ENCODE results near the gene COX19.
"Not testable (repeated sequence)": the region's sequence is repeated elsewhere in the genome, so short reads cannot be mapped to it uniquely, and the experiment has no call there.

Gene COX19

GRCh38 chr7:959271-959670 is 16.1 kb downstream of the COX19 start:
- DNase-seq: no peak

DNA sequence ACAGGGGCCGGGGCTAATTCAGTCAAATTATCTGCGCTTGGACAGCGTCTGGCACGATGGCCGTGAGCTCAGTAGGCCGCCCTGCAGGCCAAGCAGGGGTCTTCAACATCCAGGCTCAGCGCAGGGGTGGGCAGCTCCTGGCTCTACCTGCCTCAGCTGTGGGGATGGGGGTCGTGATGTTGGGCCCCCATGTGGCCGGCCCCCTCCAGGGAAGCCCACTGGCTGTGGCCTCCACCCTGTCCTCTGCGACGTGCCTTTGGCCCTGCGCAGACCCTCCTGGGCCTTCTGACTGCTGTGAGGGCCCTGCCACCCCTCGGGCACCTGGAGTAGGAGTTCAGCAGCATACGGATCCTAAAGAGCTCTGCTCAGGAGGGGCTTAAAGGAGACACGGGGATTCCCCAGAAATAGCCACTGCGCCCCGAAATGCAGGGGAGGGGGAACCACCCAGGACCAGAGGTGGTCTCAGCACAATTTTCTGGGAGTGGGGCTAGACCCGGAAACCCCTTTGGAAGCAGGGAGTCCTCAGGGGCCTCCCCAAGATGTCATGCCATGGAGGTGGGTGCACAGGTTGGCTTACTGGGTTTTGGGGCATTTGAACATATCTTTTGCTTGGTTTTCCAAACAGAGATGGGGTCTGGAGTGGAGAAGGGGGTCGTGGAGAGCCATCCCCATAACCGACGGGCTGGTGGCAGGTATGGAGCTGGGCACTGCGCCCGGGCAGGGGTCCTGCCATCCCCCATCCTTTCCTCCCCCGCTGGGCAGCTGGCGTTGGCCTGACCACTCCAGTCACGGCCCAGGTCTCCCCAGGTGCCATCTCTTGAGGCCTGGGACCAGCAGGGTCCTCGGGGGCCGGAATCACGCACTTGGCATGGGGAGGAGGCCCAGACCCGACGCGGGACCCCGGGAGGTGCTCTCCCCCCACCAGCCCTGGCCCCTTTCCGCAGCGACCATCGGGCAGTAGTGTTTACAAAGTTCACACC is 16.8 kb downstream of the COX19 start:
- DNase-seq: no peak

- DNase-seq: no peak
These were observed 17.7 kb downstream of the COX19 start for GRCh38 chr7:957418-958220.

DNA sequence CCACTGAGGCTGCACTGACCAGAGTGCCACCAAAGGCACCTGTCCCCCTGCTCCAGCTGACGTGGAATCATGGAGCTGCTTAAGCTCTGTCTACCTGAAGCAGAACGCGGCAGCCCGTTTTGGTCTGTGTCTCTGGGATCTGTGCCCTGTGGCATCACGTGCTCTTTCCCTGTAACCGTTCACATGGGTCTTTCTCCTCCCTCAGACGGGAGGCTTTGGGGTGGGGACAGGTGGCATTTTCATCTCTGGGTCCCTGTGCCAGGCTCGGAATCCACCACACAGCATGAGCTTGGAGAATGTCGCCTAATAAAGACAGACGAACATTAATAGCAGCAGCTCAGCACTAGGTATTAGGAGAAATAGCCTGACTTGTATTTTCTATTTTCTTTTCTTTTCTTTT is 19.3 kb downstream of the COX19 start:
- DNase-seq: no peak

- DNase-seq: peak; percentile 59
These were observed 20.8 kb downstream of the COX19 start, which contains the start of gene ADAP1 for GRCh38 chr7:954330-955238. Gene ADAP1 (minus strand): TSS chr7:954680. CDS start chr7:954477, 203 bp downstream.

DNA sequence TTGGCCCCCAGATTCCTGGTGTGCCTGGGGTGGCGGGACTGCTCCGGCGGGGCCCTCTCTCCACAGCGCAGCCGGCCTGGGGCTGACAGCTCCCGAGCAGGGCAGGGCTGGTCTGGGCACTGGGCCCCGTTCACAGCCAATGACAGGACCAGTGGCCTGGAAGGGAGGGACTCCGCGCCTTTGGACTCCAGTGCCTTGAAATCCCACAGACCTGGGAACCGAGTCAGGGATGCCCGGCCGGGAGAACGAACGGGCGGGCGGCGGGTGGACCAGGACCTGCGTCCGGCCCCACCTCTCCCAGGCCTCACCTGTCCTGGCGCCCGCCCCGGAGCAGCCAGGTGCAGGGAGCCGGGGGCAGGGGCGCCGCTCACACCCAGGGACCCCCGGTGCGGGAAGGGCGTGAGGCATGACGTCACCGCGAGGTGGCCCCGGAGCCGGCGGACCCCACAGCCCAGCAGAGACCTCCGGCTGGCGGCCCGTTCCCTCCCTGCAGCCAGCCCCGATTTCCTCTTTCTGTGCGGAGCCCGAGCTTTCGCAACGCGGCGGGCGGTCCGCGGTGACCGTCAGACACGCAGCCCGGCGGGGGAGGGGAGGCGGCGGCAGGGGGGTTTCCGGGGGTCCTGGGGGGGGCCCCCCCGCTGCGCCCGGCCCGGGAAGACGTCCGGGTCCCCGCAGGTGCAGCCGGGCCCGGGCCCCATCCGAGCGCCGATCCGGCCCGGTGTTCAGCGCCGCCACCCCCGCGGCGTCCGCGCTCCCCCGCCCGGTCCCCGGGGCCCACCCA is 21.6 kb downstream of the COX19 start:
- DNase-seq: peak; percentile 17

DNA sequence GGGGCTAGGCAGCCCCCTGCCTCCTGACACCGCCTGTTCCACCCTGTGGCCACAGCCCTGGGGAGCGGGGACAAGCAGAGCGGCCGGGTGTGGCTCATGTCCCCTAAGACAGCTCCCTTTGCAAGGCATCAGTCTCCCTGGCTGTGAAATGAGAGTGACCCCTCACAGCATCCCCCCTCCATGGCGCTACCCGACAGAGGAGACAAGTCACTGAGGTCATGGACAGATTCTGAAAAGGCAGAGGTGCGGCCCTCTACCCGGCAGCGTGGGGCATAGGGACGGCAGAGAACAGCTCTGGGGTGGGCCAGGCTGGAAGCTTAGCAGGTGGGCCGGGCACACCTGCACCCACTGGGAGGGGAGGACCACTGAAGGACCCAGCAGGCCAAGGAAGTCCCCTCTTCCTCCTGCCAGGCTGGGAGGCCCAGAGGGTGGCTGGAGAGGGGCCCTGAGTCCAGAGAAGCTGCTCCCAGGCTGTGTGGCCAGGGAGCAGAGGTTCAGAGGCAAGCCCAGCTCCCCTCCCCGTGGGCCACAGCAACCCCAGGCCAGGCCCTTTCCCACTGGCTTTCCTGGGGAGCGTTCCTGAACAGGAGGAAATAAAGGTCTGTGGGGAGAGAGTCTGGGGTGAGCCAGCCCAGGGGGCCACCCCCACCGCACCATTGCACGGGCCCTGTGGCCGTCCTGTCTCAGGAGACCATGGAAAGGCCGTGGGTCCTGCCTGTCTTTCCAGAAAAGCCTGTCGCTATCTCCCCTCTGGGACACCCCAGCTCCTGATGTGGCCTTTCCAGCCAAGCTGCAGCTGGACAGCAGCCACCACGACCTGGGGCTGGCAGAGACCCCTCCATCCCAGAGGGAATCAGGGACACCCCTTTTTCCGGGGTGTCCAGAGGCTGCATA is 22.6 kb downstream of the COX19 start:
- DNase-seq: no peak

DNA sequence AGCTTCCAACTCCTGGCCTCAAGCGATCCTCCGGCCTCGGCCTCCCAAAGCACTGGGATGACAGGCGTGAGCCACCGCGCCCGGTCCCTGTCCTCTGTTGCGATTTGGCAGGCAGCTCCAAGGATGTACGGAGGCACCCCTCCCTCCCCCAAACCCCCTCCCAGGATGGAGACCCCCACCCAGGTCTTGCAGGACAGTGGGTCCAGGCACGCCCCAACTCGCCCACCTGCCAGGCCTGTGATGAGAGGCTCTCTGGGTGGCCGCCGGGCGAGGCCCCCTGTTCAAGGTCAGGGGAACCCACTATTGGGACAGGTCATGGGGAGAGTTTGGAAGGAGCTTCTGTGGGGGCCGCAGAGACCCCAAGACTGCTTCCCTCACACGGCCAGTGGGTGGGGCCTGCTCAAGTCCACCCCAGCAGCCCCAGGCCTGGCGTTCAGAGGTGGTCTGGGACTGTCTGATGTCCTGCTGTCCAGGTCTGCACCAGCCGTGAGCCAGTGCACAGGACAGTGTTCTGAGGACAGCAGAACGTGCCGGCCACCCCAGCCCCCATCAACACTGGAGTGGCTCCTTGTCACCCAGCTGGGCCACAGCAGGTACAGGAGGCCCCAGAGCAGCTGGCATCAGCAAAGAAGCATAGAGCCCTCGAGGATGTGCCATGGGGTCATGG is 23.3 kb downstream of the COX19 start:
- no peak for DNase-seq

DNA sequence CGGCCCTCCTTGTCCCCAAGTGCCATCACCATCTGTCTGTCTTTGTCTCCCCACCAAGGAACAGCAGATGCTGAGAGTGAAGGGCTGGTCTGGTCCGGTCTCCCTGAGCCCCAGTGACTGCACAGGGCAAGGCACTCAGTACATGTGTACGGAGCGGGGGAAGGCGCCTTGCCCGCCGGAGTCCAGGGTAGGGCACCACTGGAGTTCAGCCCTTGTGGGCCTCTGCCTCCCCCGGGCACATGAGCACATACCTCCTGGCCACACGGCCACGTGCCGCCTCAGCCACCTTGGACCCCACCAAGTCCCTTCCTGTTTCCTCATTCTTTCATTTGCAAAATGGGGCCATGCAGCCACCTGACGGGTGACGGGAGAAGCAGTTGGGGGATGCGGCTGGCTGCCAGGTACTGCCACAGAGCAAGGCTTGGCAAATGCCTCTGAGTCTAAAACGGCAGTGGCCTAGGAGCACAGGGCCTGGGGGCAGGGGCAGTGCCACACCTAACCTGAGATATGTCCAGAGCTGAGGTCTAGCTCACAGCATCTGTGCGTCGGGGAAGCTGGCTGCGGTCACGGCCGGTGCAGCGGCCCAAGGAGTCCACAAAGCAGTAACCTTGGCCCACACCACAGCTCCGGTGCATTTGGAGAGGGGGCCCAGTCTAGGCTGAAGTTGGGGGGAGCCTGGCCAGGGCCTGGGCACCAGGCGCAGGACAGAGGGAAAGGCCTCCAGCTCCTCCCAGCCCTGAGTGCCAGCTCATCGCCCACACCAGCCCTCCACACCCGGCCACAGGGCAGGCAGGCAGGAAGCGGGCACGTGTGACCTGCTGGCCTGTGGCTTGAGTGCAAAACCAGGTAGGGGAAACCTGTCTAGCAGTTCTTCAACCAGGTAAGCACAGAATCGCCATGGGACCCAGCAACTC is 26.1 kb downstream of the COX19 start:
- no peak for DNase-seq

GRCh38 chr7:947391-948210 is 27.7 kb downstream of the COX19 start:
- no peak for DNase-seq

DNA sequence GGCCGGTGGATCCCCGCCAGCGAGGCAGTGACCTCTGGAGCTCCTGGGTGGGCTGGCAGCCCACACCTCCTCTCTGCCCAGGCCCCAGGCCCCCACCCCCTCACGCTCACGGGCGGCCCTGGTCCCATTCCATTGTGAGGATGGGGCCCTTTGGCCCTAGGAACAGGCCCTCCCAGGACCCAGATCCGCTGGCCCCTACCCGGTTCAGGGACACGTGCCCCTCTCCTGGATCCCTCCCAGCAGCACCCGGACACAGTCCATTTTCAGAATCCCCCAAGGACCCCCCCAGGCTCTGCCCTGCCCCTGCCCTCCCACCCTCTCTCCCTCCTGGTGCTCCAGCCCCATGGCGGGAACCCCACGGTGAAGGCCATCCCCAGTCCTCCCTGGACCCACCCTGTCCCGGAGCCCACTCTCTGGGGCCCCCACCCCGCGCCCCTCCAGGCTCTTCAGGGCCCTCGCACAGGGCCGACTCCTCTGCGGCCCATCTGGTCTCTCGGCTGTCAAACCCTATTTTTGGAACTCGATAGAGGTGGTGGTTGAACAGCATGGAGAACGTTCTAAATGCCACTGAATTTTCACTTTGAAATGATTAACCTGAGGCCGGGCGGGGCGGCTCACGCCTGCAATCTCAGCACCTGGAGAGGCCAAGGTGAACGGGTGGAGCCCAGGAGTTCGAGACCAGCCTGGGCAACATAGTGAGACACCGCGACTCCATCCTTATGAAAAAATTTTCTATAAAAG is 28.9 kb downstream of the COX19 start:
- no peak for DNase-seq

- DNase-seq: no peak
These were observed 29.6 kb downstream of the COX19 start for GRCh38 chr7:945556-946255.

- DNase-seq: no peak
These were observed 30.2 kb downstream of the COX19 start for GRCh38 chr7:945147-945555.

- DNase-seq: no peak
These were observed 30.6 kb downstream of the COX19 start for GRCh38 chr7:944744-945143.

GRCh38 chr7:943793-944192 is 31.6 kb downstream of the COX19 start:
- DNase-seq: not testable (repeated sequence)

DNA sequence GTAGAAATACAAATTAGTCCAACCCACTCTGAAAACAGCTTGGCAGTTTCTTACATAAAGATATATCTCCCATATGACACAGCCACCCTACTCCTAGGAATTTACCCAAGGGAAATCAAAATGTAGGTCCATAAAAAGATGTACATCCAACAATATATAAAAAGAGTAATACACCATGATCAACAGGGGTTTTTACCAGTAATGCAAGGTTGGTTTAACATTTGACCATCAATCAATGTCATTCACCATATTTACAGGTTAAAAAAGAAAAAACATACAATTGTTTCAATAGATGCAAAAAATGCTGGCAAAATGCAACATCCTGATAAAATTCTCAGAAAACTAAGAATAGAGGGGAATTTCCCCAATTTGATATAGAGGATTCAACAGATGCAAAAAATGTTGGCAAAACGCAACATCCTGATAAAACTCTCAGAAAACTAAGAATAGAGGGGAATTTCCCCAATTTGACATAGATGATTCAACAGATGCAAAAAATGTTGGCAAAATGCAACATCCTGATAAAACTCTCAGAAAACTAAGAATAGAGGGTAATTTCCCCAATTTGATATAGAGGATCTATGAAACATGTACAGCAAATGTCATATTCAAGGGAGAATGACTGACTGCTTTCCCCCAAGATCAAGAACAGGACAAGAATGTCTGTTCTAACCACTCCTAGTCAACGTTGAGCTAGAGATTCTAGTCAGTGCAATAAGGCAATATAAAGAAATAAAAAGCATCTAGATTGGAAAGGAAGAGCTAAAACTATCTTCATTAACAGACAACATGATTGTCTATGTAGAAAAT is 34.5 kb downstream of the COX19 start:
- DNase-seq: no peak

All from activated naive CD4-positive, alpha-beta T cell treated with Interleukin-2 at 50 U/mL for 16 hours (primary cell).